Activated T-cell treated with anti-CD3 and anti-CD28 coated beads, Interleukin-2, amount 50 U/mL, for 72 hours (primary cell): ENCODE results near the gene C4B. TPM values are rescaled to one million over a fixed set of nuclear protein-coding genes. Genes with fewer than 3 reads are reported as not detected.
"Not testable (repeated sequence)": the region's sequence is repeated elsewhere in the genome, so short reads cannot be mapped to it uniquely, and the experiment has no call there.

Source experiments
- ATAC-seq, 2 donors: fragments of 150-1000 bp; cut with Tn5 transposase; replicated peaks in 1 of 2; 2 replicates each; pipeline ENCODE4 v1.10.0; 2021; ENCODE audit warnings: moderate library complexity in 2 of 2, mild to moderate bottlenecking in 1 of 2
- DNase-seq, 2 donors: peaks; one replicate each; pipeline ENCODE4 v3.0.0; 2021 to 2022; ENCODE audit warnings: mixed read lengths in 1 of 2
- H3K27ac Mint-ChIP-seq: one replicate; pipeline ENCODE4 v1.8.0; 2022; ENCODE audit warnings: mild to moderate bottlenecking, moderate library complexity, mixed read lengths
- H3K27me3 Mint-ChIP-seq: one replicate; pipeline ENCODE4 v1.8.0; 2022; ENCODE audit warnings: low read depth, mixed read lengths
- H3K36me3 Mint-ChIP-seq, 2 donors: one replicate each; pipeline ENCODE4 v1.8.0; 2022; ENCODE audit warnings: mixed read lengths in 2 of 2, mild to moderate bottlenecking in 1 of 2; ENCODE audit not compliant: insufficient read depth in 2 of 2
- H3K4me1 Mint-ChIP-seq: one replicate; pipeline ENCODE4 v1.8.0; 2022; ENCODE audit warnings: low read depth, mixed read lengths
- H3K4me3 Mint-ChIP-seq, 2 donors: one replicate each; pipeline ENCODE4 v1.8.0; 2022; ENCODE audit warnings: mild to moderate bottlenecking in 2 of 2, mixed read lengths in 2 of 2, moderate library complexity in 2 of 2
- H3K9me3 Mint-ChIP-seq, 2 donors: one replicate each; pipeline ENCODE4 v1.8.0; 2022; ENCODE audit warnings: mixed read lengths in 2 of 2
- total RNA-seq, 2 donors: library from RNA; stranded (reverse); gene quantifications; one replicate each; pipeline ENCODE4 v1.2.3, GENCODE V29; 2022

The C4B gene
- total RNA-seq, 2 donors from 2014 or later = 4.9 to 6.4 TPM

DNA sequence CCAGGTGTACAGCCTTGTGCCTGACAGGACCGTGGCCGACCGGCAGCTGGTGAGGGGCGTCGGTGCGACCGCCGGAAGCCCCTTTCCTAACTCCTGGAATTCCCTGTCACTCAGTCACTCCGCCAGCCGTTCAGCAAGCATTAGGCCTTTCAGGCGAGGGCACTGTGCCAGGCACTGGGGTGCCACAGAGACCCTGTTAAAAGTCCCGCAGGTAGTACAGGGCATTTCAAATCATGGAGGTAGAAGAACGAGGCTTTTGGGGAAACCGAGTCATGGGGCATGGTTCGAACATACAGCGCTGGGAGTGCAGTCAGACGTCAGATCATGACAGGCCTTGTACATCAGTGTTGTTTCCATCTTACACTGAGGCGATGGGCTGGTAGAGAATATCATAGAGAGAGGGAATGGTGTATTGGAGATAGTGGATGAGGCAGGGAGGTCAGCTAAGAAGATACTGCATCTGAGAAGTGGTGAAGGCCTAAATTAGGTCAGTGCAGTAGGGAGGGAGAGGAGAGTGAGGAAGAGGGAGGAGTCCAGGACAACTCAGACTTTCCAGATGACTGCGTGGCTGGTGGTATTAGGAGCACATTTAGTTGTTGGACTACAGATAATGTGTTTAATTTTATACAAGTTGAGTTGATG, 41.8 kb upstream of the C4B start:
- DNase-seq (no peak), ATAC-seq (no peak)
- peaks cover 43% of the 10 kb centered on the region for H3K4me1 Mint-ChIP-seq
- H3K27ac Mint-ChIP-seq = peak overlapping the region; percentile 94
- peaks cover 2 to 6% of the 10 kb centered on the region in 2 donors for H3K36me3 Mint-ChIP-seq
- H3K27me3 Mint-ChIP-seq = no peaks in the 10 kb centered on the region
- peak overlapping the region; percentile 86 to 91 for H3K4me3 Mint-ChIP-seq
- H3K9me3 Mint-ChIP-seq = no peaks in the 10 kb centered on the region

DNA sequence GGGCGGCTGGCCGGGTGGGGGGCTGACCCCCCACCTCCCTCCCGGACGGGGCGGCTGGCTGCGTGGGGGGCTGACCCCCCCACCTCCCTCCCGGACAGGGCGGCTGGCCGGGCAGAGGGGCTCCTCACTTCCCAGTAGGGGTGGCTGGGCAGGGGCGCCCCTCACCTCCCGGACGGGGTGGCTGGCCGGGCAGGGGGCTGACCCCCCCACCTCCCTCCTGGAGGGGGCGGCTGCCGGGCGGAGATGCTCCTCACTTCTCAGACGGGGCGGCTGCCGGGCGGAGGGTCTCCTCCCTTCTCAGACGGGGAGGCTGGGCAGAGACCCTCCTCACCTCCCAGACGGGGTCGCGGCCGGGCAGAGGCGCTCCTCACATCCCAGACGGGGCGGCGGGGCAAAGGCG, 38.5 kb upstream of the C4B start:
- H3K27me3 Mint-ChIP-seq, H3K9me3 Mint-ChIP-seq, H3K36me3 Mint-ChIP-seq, H3K27ac Mint-ChIP-seq, DNase-seq, ATAC-seq, H3K4me3 Mint-ChIP-seq: not testable (repeated sequence)
- peaks cover 38% of the 10 kb centered on the region for H3K4me1 Mint-ChIP-seq

DNA sequence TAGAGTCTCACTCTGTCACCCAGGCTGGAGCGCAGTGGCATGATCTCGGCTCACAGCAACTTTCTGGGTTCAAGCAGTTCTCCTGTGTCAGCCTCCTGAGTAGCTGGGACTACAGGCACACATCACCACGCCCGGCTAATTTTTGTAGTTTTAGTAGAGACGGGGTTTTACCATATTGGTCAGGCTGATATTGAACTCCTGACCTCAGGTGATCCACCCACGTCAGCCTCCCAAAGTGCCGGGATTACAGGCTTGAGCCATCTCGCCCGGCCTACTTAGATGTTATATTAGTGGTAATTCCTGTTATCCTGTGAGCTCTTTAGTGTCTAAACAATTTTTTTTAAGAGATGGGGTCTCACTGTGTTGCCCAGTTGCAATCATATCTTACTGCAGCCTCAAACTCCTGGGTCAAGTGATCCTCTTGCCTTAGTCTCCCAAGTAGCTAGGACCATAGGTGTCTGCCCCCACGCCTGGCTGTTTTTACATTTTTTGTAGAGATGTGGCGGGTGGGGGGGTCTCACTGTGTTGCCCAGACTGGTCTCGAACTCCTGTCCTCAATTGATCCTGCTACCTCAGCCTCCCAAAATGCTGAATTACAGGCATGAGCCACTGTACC, 36.7 kb upstream of the C4B start:
- no peaks in the 10 kb centered on the region for H3K36me3 Mint-ChIP-seq
- no peak overlapping the region for H3K27ac Mint-ChIP-seq
- peaks cover 32% of the 10 kb centered on the region for H3K4me1 Mint-ChIP-seq
- H3K9me3 Mint-ChIP-seq = no peaks in the 10 kb centered on the region
- no peaks in the 10 kb centered on the region for H3K27me3 Mint-ChIP-seq
- no peak for ATAC-seq
- no peak for DNase-seq
- H3K4me3 Mint-ChIP-seq = no peak overlapping the region

DNA sequence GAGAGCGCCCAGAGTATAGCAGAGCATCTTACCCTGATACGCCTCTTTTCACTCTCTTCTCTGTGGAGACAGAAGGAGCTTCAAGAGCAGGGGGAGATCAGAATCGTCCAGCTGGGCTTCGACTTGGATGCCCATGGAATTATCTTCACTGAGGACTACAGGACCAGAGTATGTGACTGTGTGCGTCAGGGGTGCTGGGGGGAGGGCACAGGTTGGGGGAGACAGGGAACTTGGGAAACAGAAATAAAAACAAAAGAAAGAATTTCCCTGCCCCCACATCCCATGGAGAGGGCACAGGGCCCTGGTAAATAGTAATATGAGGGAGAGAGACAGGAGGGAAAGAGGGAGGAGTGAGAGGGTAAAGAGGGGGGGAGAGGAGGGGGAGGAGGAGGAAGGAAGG, 35.8 kb upstream of the C4B start:
- Mint-ChIP-seq H3K27me3 (no peaks in the 10 kb centered on the region), H3K4me3 (peak overlapping the region in 1 of 2 donors; percentile 32), H3K4me1 (peaks cover 23% of the 10 kb centered on the region), H3K9me3 (no peaks in the 10 kb centered on the region), H3K36me3 (no peaks in the 10 kb centered on the region), H3K27ac (peak overlapping the region; percentile 91)
- DNase-seq (no peak), ATAC-seq (no peak)

DNA sequence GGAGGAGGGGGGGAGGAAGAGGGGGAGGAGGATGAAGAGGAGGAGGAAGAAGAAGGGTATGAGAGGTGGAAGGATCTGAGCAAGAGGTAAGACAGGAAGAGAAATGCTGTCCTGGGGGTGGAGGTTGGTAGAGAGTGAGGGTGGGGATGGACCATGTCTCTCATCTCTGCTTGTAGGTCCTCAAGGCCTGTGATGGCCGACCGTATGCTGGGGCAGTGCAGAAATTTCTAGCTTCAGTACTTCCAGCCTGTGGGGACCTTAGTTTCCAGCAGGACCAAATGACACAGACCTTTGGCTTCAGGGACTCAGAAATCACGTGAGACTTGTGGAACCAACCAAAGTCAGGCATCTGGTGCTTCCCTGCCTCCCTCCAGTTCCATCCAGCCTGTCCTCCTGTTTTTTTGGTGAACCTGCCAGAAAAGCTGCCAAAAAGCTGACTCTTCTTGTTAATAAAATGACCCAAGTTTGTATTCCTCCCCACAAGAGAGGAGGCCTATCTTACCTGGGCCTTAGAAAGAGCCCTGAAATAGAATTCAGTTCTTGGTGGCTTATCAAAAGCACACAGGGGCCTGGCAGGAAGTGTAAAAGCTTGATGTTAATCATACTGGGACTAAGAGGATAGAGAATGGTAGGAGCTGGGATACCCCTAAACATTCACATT, 35.2 kb upstream of the C4B start:
- Mint-ChIP-seq H3K4me3 (no peak overlapping the region), H3K9me3 (no peaks in the 10 kb centered on the region)

DNA sequence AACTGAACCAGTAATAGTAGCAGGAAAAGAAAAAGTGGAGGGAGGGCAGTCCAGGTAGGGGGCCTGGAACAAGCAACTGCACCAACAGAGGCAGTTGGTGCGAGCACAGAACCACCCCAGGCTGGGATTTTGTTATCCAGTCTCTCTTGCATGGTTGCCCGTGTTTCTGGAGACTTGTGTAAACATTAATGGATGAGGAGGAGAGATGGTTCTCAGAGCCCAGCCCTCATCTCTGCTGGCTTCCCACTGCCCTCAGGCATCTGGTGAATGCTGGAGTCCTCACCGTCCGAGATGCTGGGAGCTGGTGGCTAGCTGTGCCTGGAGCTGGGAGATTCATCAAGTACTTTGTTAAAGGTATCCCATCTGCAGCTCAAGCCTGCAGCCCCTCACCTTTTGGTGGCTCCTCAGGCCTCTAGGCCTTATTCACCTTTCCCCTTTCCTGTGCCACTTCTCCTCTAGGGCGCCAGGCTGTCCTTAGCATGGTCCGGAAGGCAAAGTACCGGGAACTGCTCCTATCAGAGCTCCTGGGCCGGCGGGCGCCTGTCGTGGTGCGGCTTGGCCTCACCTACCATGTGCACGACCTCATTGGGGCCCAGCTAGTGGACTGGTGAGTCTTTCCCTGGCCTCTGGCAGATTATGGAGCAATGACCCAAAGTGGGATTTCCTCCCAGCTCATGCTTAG, 34.3 kb upstream of the C4B start:
- not testable (repeated sequence) for ATAC-seq, DNase-seq, H3K4me3 Mint-ChIP-seq, H3K36me3 Mint-ChIP-seq, H3K27me3 Mint-ChIP-seq, H3K9me3 Mint-ChIP-seq
- H3K4me1 Mint-ChIP-seq = peaks cover 14% of the 10 kb centered on the region
- H3K27ac Mint-ChIP-seq = peak overlapping the region; percentile 91

More for the DNA sequence above, 35.2 kb upstream of the C4B start:
- ATAC-seq = no peak
- peak overlapping the region; percentile 91 for H3K27ac Mint-ChIP-seq
- H3K4me1 Mint-ChIP-seq = peaks cover 18% of the 10 kb centered on the region
- DNase-seq = no peak
- no peaks in the 10 kb centered on the region for H3K36me3 Mint-ChIP-seq
- no peaks in the 10 kb centered on the region for H3K27me3 Mint-ChIP-seq

DNA sequence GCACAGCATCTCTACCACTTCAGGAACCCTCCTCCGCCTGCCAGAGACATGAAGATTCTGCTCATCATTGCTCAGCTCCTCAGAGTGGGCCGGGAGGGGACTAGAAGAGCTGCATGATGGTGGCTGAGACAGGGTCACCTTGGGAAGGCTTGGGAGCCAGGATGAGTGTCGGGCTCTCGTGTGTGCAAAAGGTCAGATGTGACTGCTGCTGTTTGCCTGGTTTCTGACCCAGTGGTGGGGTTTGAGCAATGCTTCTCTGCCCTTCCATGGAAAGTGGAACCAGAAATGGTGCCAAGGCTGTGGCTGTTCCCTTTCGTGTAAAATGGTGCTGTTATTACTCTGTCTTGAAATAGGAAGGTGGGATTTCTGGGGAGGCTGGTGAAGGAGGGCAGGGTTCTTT, 33.6 kb upstream of the C4B start:
- DNase-seq, H3K9me3 Mint-ChIP-seq, H3K27ac Mint-ChIP-seq, ATAC-seq, H3K4me3 Mint-ChIP-seq, H3K27me3 Mint-ChIP-seq, H3K36me3 Mint-ChIP-seq: not testable (repeated sequence)
- peaks cover 14% of the 10 kb centered on the region for H3K4me1 Mint-ChIP-seq

DNA sequence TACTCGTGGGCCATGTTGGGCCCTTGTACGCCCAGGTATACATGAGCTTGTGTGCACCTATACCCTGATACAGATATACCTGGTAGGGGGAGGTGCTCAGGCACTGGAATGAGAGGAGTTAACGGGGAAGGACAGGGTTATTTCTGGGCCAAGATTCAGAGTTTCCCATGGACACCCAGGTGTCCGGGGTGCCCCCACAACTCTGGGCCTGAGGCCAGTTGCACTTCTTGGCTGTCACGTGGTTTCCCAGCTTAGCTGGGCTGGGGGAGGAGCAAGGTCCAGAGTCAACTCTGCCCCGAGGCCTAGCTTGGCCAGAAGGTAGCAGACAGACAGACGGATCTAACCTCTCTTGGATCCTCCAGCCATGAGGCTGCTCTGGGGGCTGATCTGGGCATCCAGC, 32.9 kb upstream of the C4B start, which contains the start of gene C4A:
TSS of gene C4A (plus strand) at position 314 of the 400 bp plus-strand sequence. CDS start at position 365, 51 bp downstream.
- not testable (repeated sequence) for DNase-seq, H3K27me3 Mint-ChIP-seq, H3K9me3 Mint-ChIP-seq, H3K4me3 Mint-ChIP-seq, H3K27ac Mint-ChIP-seq, H3K36me3 Mint-ChIP-seq, ATAC-seq
- H3K4me1 Mint-ChIP-seq = peaks cover 14% of the 10 kb centered on the region

DNA sequence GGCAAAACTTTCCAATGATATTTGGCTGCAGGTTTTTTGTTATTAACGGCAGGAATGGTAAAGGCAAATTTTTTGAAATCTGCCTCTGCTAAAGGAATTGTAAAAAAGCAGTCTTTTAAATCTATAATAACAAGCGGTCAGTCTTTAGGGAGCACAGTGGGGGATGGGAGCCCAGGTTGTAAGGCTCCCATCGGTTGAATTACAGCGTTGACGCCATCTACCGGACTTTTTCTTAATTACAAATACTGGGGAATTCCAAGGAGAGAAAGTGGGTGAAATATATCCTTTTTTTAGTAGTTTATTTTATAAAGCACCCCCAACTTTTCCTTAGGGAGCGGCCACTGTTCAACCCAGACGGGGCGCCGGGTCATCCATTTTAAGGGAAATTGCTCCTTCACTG, 25.2 kb upstream of the C4B start:
- H3K9me3 Mint-ChIP-seq, H3K4me1 Mint-ChIP-seq, DNase-seq, H3K36me3 Mint-ChIP-seq, H3K27ac Mint-ChIP-seq, H3K27me3 Mint-ChIP-seq, ATAC-seq, H3K4me3 Mint-ChIP-seq: not testable (repeated sequence)

DNA sequence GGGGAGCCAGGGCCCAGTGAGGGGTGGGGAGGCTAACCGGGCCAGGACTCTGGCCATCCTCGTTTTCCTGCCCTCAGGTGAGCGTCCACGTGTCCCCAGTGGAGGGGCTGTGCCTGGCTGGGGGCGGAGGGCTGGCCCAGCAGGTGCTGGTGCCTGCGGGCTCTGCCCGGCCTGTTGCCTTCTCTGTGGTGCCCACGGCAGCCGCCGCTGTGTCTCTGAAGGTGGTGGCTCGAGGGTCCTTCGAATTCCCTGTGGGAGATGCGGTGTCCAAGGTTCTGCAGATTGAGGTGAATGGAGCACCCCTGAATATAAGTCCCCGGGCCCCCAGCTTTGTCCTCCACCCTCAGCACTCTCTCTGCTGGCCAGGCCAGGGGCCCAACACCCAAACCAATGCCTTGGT, 20.2 kb upstream of the C4B start:
- H3K9me3 Mint-ChIP-seq, DNase-seq, H3K36me3 Mint-ChIP-seq, ATAC-seq, H3K4me3 Mint-ChIP-seq, H3K27me3 Mint-ChIP-seq, H3K4me1 Mint-ChIP-seq, H3K27ac Mint-ChIP-seq: not testable (repeated sequence)

DNA sequence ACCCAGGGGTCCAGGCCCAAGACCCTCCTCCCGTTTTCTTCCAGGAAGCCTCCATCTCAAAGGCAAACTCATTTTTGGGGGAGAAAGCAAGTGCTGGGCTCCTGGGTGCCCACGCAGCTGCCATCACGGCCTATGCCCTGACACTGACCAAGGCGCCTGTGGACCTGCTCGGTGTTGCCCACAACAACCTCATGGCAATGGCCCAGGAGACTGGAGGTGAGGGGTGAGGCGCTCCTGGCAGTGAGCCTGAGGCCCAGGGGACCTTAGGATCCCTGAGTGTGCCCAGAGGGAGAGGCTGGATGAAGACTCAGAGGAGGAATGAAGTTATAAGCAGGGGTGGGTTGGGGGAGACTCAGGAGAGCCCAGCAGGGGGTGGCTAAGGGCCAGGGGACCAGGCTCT, 18.2 kb upstream of the C4B start:
- H3K4me3 Mint-ChIP-seq, H3K27ac Mint-ChIP-seq, ATAC-seq, DNase-seq, H3K27me3 Mint-ChIP-seq, H3K36me3 Mint-ChIP-seq, H3K9me3 Mint-ChIP-seq, H3K4me1 Mint-ChIP-seq: not testable (repeated sequence)

DNA sequence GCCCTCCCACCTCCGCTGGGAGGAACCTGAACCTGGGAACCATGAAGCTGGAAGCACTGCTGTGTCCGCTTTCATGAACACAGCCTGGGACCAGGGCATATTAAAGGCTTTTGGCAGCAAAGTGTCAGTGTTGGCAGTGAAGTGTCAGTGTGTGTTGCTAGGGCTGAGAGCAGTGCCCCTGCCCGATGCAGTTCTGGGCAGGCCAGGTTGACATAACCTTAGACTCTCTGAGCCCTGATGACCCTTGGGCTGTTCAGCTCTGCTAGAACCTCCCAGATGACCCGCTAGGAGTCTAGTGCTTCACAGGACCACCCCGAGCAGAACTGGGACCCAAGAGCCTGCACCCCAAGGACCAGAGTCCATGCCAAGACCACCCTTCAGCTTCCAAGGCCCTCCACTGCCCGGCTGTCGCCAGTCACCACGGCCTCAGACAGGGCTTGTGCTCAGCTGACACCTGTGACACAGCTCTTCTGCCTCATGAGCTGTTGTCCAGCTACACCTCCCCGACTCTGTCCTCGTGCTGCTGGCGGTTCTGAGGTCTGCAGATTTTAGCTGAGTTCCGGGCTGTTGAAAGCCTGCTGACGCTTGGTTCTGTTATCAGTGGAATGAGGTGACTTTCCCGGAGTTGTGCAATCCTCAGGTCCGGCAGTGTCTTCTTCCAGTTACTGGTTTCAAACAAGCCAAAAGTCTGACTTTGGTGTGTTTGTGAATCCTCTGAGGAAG, 11.9 kb upstream of the C4B start:
- DNase-seq, H3K27me3 Mint-ChIP-seq, H3K27ac Mint-ChIP-seq, ATAC-seq, H3K36me3 Mint-ChIP-seq, H3K4me1 Mint-ChIP-seq, H3K4me3 Mint-ChIP-seq, H3K9me3 Mint-ChIP-seq: not testable (repeated sequence)

DNA sequence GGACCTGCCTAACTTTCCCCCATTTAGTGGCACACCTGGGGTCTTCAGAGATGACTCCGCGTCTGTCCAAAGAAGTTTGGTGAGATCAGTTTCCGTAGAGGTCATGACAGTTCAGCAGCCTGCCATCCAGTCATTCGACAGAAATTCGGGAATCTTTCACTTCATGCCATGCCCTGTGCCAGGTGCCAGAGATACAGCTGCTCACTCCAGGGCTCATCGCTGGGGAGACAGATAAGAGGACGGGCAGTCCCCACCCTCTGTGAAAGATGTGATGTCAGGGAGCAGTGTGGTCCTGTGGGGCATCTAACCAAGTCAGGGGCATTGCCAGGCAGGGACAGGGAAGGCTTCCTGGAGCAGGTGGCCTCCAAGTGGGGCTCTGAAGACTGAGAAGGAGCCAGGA, 11.3 kb upstream of the C4B start:
- not testable (repeated sequence) for DNase-seq, H3K4me1 Mint-ChIP-seq, ATAC-seq, H3K27me3 Mint-ChIP-seq, H3K27ac Mint-ChIP-seq, H3K36me3 Mint-ChIP-seq, H3K9me3 Mint-ChIP-seq, H3K4me3 Mint-ChIP-seq
